CD4-positive, alpha-beta memory T cell (primary cell): ENCODE data around the gene TMPRSS2. TPM values are rescaled to one million over a fixed set of nuclear protein-coding genes. Genes with fewer than 3 reads are reported as not detected.

Experiments
- CTCF ChIA-PET: fragments of 350-600 bp; sonication (Branson Sonifier 250); formaldehyde crosslinking; loops from one replicate; lab custom pipeline; 2021; ENCODE audit warnings: inconsistent platforms; ENCODE audit not compliant: partially characterized antibody; lab: Charles Lee
- POLR2A ChIA-PET: fragments of 350-600 bp; sonication (Branson Sonifier 250); formaldehyde crosslinking; loops from one replicate; lab custom pipeline; 2021; ENCODE audit not compliant: partially characterized antibody; lab: Charles Lee
- DNase-seq, 5 donors: peaks; one replicate each; pipeline versions ENCODE4 v3.0.0 to v3.0.0-alpha.2; 2020 to 2022; ENCODE audit warnings: mixed read lengths in 1 of 5
- H3K27ac ChIP-seq: one replicate; pipeline ENCODE4 v1.7.0; 2013; ENCODE audit warnings: low read depth, low read length
- H3K27me3 ChIP-seq: 2 replicates; pipeline ENCODE4 v1.7.0; 2013; ENCODE audit warnings: mild to moderate bottlenecking, low read length, moderate library complexity; ENCODE audit not compliant: insufficient read depth
- H3K36me3 ChIP-seq: 2 replicates; pipeline ENCODE4 v1.7.0; 2013; ENCODE audit warnings: mild to moderate bottlenecking, low read length, moderate library complexity; ENCODE audit not compliant: insufficient read depth
- H3K4me1 ChIP-seq: 2 replicates; pipeline ENCODE4 v1.7.0; 2013; ENCODE audit warnings: mild to moderate bottlenecking, low read length, moderate library complexity; ENCODE audit not compliant: insufficient read depth
- H3K4me3 ChIP-seq, 2 donors: one replicate each; pipeline ENCODE4 v1.7.0; 2013; ENCODE audit warnings: low read length in 2 of 2, mild to moderate bottlenecking in 1 of 2
- H3K9me3 ChIP-seq, 2 donors: one replicate each; pipeline ENCODE4 v1.7.0; 2013; ENCODE audit warnings: low read length in 2 of 2, control low read depth in 1 of 2; ENCODE audit not compliant: control insufficient read depth in 1 of 2
- H3K27ac Mint-ChIP-seq, 7 donors: one replicate each; pipeline ENCODE4 v1.8.0; 2020 to 2021; ENCODE audit warnings: mixed read lengths in 7 of 7, mild to moderate bottlenecking in 6 of 7, inconsistent platforms in 3 of 7, moderate library complexity in 3 of 7
- H3K27me3 Mint-ChIP-seq, 2 donors: one replicate each; pipeline ENCODE4 v1.8.0; 2020 to 2021; ENCODE audit warnings: mixed read lengths in 2 of 2
- H3K36me3 Mint-ChIP-seq, 2 donors: one replicate each; pipeline ENCODE4 v1.8.0; 2020 to 2021; ENCODE audit warnings: mixed read lengths in 2 of 2, inconsistent platforms in 1 of 2, mild to moderate bottlenecking in 1 of 2
- H3K4me1 Mint-ChIP-seq, 4 donors: one replicate each; pipeline ENCODE4 v1.8.0; 2020 to 2021; ENCODE audit warnings: mixed read lengths in 4 of 4, mild to moderate bottlenecking in 1 of 4
- H3K4me3 Mint-ChIP-seq, 8 donors: one replicate each; pipeline ENCODE4 v1.8.0; 2020 to 2021; ENCODE audit warnings: mixed read lengths in 8 of 8, mild to moderate bottlenecking in 7 of 8, moderate library complexity in 6 of 8, inconsistent platforms in 3 of 8
- H3K9me3 Mint-ChIP-seq, 8 donors: one replicate each; pipeline ENCODE4 v1.8.0; 2020 to 2021; ENCODE audit warnings: mixed read lengths in 8 of 8, mild to moderate bottlenecking in 5 of 8, inconsistent platforms in 3 of 8, moderate library complexity in 1 of 8
- intact Hi-C: fragments of 100-400 bp; cut with micrococcal nuclease; formaldehyde crosslinking; loops from one replicate; pipeline ENCODE4 v1.15.1; 2023
- polyA plus RNA-seq, 2 donors: library from polyadenylated mRNA; unstranded; fragments of 300-500 nt; fragmentation: Illumina TruSeq; gene quantifications; one replicate each; pipeline ENCODE4 v1.2.3, GENCODE V29; 2021
- total RNA-seq, 2 experiments: library from RNA; stranded (reverse); gene quantifications; one replicate each; pipeline ENCODE4 v1.2.3, GENCODE V29; 2021

The TMPRSS2 gene
- total and polyA plus RNA-seq, 4 experiments from 2014 or later = not detected

DNA sequence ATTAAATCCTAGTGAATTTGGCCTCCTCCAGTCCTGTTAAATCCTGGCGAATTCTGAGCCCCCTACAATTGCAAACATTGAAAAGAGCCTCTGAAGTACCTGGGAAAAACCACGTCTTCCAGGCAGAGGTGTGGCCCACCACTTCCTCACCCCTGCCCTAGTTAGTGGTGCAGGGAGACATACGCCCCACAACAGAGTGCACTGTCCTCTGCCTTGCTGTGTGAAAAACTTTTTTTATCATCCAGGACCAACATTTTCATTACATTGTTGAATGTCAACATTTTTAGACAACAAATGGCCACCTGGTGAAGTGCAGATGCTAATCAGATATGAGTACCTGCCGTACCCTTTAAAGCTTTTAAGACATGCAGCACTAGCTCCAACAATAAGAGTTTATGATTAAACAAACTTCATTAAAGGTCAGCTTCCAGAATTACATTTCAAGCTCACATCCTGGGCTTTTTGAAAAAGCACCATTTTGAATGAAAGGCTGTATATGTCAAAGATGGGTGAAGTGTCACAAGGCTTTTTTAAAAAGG lies 13.6 kb upstream of the TMPRSS2 start:
- intact Hi-C loops = no loop called here
- peak overlapping the region in 5 of 8 donors; percentile 20 to 72 (median 40) for H3K4me3 Mint-ChIP-seq
- H3K9me3 Mint-ChIP-seq = peaks cover 0 to 3% (median 0%) of the 10 kb centered on the region in 8 donors
- ChIA-PET CTCF (no interaction called here), POLR2A (no interaction called here)
- H3K4me1 ChIP-seq = peaks cover 7% of the 10 kb centered on the region
- no peaks in the 10 kb centered on the region for H3K27me3 ChIP-seq
- H3K36me3 Mint-ChIP-seq = no peaks in the 10 kb centered on the region
- H3K9me3 ChIP-seq = no peaks in the 10 kb centered on the region
- no peak overlapping the region for H3K4me3 ChIP-seq
- peak overlapping the region in 4 of 7 donors; percentile 32 to 64 (median 52) for H3K27ac Mint-ChIP-seq
- H3K4me1 Mint-ChIP-seq = peaks cover 1 to 18% (median 12%) of the 10 kb centered on the region in 4 donors
- H3K27me3 Mint-ChIP-seq = peaks cover 4 to 7% of the 10 kb centered on the region in 2 donors
- DNase-seq = peak in 3 of 5 donors; percentile 7 to 8 (median 7)
- H3K36me3 ChIP-seq = no peaks in the 10 kb centered on the region
- no peak overlapping the region for H3K27ac ChIP-seq

DNA sequence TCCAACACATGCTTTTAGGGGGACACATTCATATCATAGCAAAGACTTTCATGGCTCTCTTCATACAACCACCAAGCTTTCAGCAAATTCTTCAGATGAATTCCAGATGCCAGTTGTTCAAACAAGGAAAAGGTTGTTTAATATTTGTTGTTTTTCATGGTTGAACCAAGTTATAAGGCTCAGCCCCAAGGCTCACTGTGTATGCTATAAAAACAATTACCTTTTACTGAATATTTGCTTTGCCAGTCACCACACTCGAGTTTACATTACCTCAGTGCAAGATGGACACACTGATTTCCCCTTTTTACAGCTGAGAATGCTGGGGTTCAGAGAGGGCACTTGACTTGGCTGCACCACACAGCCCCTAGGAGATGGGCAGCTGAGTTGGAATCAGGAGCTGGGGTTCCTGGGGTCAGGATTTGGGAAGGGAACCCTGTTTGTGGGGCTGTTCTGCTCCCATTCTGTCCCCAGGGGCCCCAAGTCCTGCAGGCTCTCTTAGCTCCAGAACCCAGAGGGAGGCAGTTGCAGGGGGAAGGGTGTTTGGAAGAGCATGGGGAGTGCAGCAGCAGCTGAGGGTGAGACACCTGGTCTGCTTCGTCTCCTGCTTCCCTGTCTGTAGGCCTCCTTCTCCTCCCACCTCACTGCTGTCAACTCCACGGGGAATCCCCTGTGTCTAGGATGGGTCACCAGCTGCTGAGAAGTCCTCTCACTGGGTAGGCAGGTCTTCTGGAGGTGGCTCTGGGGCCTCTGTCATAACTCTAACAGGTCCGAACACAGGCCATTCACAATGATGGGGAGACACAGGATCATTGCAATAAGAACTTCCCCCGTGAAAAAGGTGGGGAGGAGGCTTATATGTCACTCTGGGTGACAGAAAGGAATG lies 12.8 kb upstream of the TMPRSS2 start:
- ChIA-PET POLR2A (no interaction called here), CTCF (no interaction called here)
- H3K27me3 Mint-ChIP-seq = peaks cover 3% of the 10 kb centered on the region in 2 donors
- H3K9me3 ChIP-seq = no peaks in the 10 kb centered on the region
- H3K4me1 ChIP-seq = peaks cover 7% of the 10 kb centered on the region
- peak overlapping the region in 4 of 8 donors; percentile 20 to 72 (median 44) for H3K4me3 Mint-ChIP-seq
- no peak overlapping the region for H3K4me3 ChIP-seq
- no peaks in the 10 kb centered on the region for H3K27me3 ChIP-seq
- peaks cover 0 to 3% (median 0%) of the 10 kb centered on the region in 8 donors for H3K9me3 Mint-ChIP-seq
- peak overlapping the region in 2 of 7 donors; percentile 29 to 66 for H3K27ac Mint-ChIP-seq
- intact Hi-C loops = no loop called here
- H3K36me3 ChIP-seq = no peaks in the 10 kb centered on the region
- no peaks in the 10 kb centered on the region for H3K36me3 Mint-ChIP-seq
- no peak overlapping the region for H3K27ac ChIP-seq
- DNase-seq = no peak
- H3K4me1 Mint-ChIP-seq = peaks cover 1 to 18% (median 12%) of the 10 kb centered on the region in 4 donors

DNA sequence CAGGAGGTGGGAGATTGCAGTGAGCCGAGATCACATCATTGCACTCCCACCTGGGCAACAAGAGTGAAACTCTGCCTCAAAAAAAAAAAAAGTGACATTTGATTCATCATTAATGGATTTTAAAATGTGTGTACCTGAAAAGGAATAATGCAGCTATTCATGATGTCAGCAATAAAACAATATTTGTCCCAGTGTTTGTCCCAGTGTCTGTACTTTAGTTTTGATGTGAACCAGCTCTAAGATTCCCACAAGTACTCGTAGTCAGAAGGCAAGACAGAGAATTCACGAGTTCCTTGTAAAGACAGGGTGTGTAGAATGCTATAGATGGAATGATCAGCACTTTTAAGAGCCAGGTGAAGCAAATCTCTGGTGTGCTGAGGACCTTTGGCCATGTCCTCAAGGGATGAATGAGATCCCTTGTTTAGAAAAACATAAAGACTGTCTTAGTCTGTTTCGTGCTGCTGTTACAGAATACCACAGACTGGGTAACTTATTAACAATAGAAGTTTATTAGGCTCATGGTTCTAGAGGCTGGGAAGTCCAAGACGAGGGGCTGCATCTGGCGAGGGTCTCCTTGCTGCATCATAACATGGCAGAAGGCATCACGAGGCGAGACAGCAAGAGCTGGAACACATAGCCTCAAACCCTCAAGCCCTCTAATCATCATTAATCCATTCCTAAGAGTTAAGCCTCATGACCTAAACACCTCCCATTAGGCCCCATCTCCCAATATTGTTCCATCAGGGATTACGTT lies 12.0 kb upstream of the TMPRSS2 start:
- no peaks in the 10 kb centered on the region for H3K9me3 ChIP-seq
- no peak overlapping the region for H3K4me3 ChIP-seq
- no peak overlapping the region for H3K27ac ChIP-seq
- intact Hi-C loops = no loop called here
- H3K36me3 Mint-ChIP-seq = no peaks in the 10 kb centered on the region
- peaks cover 2 to 3% of the 10 kb centered on the region in 2 donors for H3K27me3 Mint-ChIP-seq
- ChIA-PET CTCF (no interaction called here), POLR2A (no interaction called here)
- H3K27me3 ChIP-seq = no peaks in the 10 kb centered on the region
- peak overlapping the region in 1 of 7 donors; percentile 45 for H3K27ac Mint-ChIP-seq
- peaks cover 1 to 18% (median 12%) of the 10 kb centered on the region in 4 donors for H3K4me1 Mint-ChIP-seq
- H3K36me3 ChIP-seq = no peaks in the 10 kb centered on the region
- no peak for DNase-seq
- peaks cover 7% of the 10 kb centered on the region for H3K4me1 ChIP-seq
- no peak overlapping the region for H3K4me3 Mint-ChIP-seq
- peaks cover 0 to 3% (median 0%) of the 10 kb centered on the region in 8 donors for H3K9me3 Mint-ChIP-seq

DNA sequence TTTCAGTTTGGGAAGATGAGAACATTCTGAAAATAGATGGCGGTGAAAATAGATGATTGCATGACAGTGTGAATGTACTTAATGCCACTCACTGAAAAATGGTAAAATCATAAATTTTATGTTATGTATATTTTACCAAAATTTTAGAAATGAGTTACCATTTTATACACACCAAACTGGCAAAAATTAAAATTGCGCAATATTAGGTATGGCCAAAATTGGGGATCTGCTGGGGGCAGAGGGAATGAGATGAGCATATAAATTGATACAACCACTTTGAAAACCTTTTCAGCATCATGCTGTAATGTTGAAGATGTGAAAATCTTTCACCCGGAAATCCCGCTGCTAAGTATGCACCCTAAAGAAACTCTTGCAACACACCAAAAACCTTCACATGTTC lies 10.8 kb upstream of the TMPRSS2 start:
- H3K27me3 Mint-ChIP-seq = peaks cover 0 to 3% of the 10 kb centered on the region in 2 donors
- peaks cover 0 to 3% (median 0%) of the 10 kb centered on the region in 8 donors for H3K9me3 Mint-ChIP-seq
- H3K27ac ChIP-seq = no peak overlapping the region
- H3K4me3 Mint-ChIP-seq = no peak overlapping the region
- ChIA-PET POLR2A (no interaction called here), CTCF (no interaction called here)
- DNase-seq = no peak
- no peaks in the 10 kb centered on the region for H3K27me3 ChIP-seq
- H3K36me3 ChIP-seq = no peaks in the 10 kb centered on the region
- H3K4me1 Mint-ChIP-seq = peaks cover 1 to 18% (median 12%) of the 10 kb centered on the region in 4 donors
- no peak overlapping the region for H3K27ac Mint-ChIP-seq
- H3K36me3 Mint-ChIP-seq = no peaks in the 10 kb centered on the region
- H3K4me1 ChIP-seq = peaks cover 7% of the 10 kb centered on the region
- intact Hi-C loops = no loop called here
- no peaks in the 10 kb centered on the region for H3K9me3 ChIP-seq
- no peak overlapping the region for H3K4me3 ChIP-seq

DNA sequence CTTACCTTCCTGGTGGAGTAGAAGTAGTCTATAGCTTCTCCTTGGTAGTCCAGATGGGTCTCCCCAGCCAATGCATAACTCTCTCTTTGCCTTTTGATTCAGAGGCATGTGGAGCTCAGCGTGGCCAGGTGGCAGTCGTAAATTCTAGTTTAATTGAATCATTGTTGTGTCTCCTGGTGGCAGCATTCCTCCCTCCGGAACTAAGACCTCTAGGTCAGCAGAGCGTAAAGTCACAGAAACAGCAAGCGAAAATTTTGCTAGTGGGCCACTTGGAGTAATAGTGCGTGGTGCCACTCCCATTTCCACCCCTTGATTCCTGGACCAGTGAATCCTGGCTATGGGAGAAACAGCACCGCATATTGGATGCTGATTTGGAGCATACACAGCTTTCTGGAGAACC lies 3.9 kb upstream of the TMPRSS2 start:
- Mint-ChIP-seq H3K27me3 (peaks cover 15 to 24% of the 10 kb centered on the region in 2 donors), H3K9me3 (peaks cover 0 to 2% (median 0%) of the 10 kb centered on the region in 8 donors), H3K4me1 (peaks cover 0 to 5% (median 2%) of the 10 kb centered on the region in 4 donors), H3K4me3 (no peak overlapping the region), H3K36me3 (no peaks in the 10 kb centered on the region), H3K27ac (no peak overlapping the region)
- H3K27ac ChIP-seq = no peak overlapping the region
- H3K36me3 ChIP-seq = no peaks in the 10 kb centered on the region
- no peak for DNase-seq
- intact Hi-C loops = no loop called here
- no peaks in the 10 kb centered on the region for H3K9me3 ChIP-seq
- ChIA-PET CTCF (no interaction called here), POLR2A (no interaction called here)
- H3K4me3 ChIP-seq = no peak overlapping the region
- H3K27me3 ChIP-seq = peaks cover 2% of the 10 kb centered on the region
- no peaks in the 10 kb centered on the region for H3K4me1 ChIP-seq

DNA sequence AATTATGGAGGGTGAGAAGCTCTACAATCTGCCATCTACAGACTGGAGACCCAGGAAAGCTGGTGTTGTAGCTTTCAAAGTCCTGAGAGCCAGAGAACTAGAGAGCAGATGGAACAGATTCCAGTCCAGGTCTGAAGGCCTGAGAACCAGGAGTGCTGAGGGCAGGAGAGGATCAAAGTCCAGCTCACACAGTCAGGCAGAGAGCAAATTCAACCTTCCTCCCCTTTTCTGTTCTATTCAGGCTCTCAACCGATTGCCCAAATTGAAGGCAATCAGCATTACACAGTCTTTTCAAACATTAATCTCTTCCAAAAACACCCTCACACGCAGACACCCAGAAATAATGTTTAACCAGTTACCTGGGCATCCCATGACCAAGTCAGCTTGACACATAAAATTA lies 2.5 kb upstream of the TMPRSS2 start:
- Histone ChIP-seq H3K4me1 (no peaks in the 10 kb centered on the region), H3K36me3 (no peaks in the 10 kb centered on the region), H3K27ac (no peak overlapping the region), H3K27me3 (peaks cover 10% of the 10 kb centered on the region), H3K9me3 (no peaks in the 10 kb centered on the region), H3K4me3 (no peak overlapping the region)
- peaks cover 0 to 2% (median 0%) of the 10 kb centered on the region in 8 donors for H3K9me3 Mint-ChIP-seq
- no peaks in the 10 kb centered on the region for H3K36me3 Mint-ChIP-seq
- H3K4me1 Mint-ChIP-seq = peaks cover 0 to 5% (median 2%) of the 10 kb centered on the region in 4 donors
- no peak overlapping the region for H3K27ac Mint-ChIP-seq
- H3K27me3 Mint-ChIP-seq = peaks cover 24 to 33% of the 10 kb centered on the region in 2 donors
- POLR2A ChIA-PET = no interaction called here
- CTCF ChIA-PET = no interaction called here
- intact Hi-C loops = no loop called here
- no peak overlapping the region for H3K4me3 Mint-ChIP-seq
- no peak for DNase-seq

DNA sequence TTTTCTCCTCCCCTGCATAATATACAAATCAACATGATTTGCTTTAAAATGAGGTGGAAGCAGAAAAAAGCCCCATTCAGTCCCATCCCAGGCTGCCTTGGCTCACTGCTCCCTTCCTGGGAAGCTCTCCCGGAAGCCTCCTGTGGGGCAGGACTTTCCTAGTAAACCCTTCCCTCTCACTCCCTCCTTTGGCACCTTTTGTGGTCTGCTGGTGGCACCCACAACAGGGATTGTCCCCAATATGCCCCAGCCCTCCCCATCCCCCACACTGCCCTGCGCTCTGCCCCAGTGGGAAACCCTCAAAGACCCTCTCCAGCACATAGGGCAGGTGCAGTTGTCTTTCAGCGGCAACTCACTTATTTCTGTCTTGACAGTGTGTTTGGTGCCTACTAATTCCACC lies 1.8 kb upstream of the TMPRSS2 start:
- Mint-ChIP-seq H3K36me3 (no peaks in the 10 kb centered on the region), H3K9me3 (peaks cover 0 to 2% (median 0%) of the 10 kb centered on the region in 8 donors), H3K27me3 (peaks cover 24 to 34% of the 10 kb centered on the region in 2 donors), H3K4me3 (no peak overlapping the region), H3K27ac (no peak overlapping the region), H3K4me1 (peaks cover 0 to 5% (median 2%) of the 10 kb centered on the region in 4 donors)
- Histone ChIP-seq H3K27me3 (peaks cover 10% of the 10 kb centered on the region), H3K4me1 (no peaks in the 10 kb centered on the region), H3K4me3 (no peak overlapping the region), H3K9me3 (no peaks in the 10 kb centered on the region), H3K36me3 (no peaks in the 10 kb centered on the region), H3K27ac (no peak overlapping the region)
- intact Hi-C loops = no loop called here
- DNase-seq = no peak
- ChIA-PET CTCF (no interaction called here), POLR2A (no interaction called here)
